Midbrain (tissue), 1 donor: Measurements from ENCODE around the gene ADRA2C.

Experiments used
- DNase-seq: peaks from one replicate; lab custom pipeline; 2025; lab: John Stamatoyannopoulos, UW

Gene ADRA2C

GRCh38 chr4:3797831-3798790 lies 31.9 kb downstream of the ADRA2C start:
- no peak for DNase-seq

- no peak for DNase-seq
Measured at GRCh38 chr4:3799496-3799895, 33.3 kb downstream of the ADRA2C start.

DNA sequence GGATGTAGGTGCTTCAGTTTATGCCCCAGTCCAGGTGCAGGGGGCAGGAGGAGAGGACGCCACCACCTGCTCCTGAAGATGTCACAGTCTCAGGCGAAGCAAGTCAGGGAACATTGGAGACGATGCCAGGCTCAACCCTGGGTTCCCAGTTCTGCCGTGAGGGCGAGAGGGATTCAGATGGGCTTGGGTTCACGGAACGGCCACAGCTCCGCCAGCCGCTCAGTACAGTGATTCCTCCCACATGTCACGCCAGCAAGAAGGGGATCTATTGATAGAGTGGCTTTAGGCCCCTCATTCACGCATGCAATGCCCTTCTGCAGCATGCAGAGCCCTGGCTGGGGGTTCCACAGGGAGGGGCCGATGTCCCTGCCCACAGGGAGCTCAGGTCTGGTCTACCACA lies 34.2 kb downstream of the ADRA2C start:
- no peak for DNase-seq

GRCh38 chr4:3801521-3801920 lies 35.3 kb downstream of the ADRA2C start:
- DNase-seq, result no peak

- no peak for DNase-seq
Measured at GRCh38 chr4:3801931-3802550, 35.9 kb downstream of the ADRA2C start.

GRCh38 chr4:3802571-3803474 lies 36.6 kb downstream of the ADRA2C start:
- no peak for DNase-seq

GRCh38 chr4:3803475-3803847 lies 37.3 kb downstream of the ADRA2C start:
- DNase-seq, result no peak

DNA sequence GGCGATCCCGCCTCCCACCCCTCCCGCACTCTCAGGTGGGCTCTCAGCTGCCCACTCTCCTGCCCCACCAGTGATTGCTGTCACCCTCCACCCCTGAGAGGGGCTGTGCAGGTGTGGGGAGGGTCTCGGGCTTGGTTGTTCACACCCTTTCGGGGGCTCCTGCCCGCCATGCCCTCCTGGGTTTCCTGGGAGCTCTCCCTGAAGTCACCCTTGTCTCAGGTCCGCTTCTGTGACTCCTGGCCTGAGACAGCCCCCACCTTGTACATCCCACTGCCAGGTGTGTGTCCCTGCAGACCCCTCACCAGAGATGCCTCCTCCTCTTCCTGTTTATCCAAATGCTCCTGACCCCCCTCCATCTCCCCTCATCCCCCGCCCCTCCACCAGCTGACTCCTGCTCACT lies 37.8 kb downstream of the ADRA2C start:
- DNase-seq, result no peak

GRCh38 chr4:3805026-3805425 lies 38.8 kb downstream of the ADRA2C start:
- no peak for DNase-seq

GRCh38 chr4:3805731-3806130 lies 39.5 kb downstream of the ADRA2C start:
- DNase-seq, result no peak

- DNase-seq, result no peak
Measured at GRCh38 chr4:3807311-3807710, 41.1 kb downstream of the ADRA2C start.

- no peak for DNase-seq
Measured at GRCh38 chr4:3807822-3808496, 41.8 kb downstream of the ADRA2C start.

DNA sequence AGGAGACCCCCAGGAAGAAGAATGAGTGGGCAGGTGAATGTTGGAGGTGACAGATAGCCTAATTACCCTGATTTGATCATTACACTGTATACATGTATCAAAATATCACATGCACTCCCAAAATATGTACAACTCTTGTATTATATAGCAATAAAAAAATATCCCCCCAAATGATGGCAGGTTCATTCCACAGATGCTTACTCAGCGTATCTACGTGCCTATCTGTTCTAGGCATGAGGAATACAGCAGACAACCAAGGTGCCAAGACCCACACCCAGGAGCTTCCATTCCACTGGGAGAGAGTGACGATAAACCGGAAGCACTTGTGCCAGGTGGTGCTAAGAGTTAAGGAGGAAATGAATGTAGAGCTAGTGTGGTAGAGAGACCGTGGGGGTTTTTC lies 42.4 kb downstream of the ADRA2C start:
- DNase-seq, result no peak

- DNase-seq, result no peak
Measured at GRCh38 chr4:3809028-3809427, 42.8 kb downstream of the ADRA2C start.

- no peak for DNase-seq
Measured at GRCh38 chr4:3809451-3810110, 43.4 kb downstream of the ADRA2C start.

- DNase-seq, result no peak
Measured at GRCh38 chr4:3810111-3810680, 44.0 kb downstream of the ADRA2C start.

DNA sequence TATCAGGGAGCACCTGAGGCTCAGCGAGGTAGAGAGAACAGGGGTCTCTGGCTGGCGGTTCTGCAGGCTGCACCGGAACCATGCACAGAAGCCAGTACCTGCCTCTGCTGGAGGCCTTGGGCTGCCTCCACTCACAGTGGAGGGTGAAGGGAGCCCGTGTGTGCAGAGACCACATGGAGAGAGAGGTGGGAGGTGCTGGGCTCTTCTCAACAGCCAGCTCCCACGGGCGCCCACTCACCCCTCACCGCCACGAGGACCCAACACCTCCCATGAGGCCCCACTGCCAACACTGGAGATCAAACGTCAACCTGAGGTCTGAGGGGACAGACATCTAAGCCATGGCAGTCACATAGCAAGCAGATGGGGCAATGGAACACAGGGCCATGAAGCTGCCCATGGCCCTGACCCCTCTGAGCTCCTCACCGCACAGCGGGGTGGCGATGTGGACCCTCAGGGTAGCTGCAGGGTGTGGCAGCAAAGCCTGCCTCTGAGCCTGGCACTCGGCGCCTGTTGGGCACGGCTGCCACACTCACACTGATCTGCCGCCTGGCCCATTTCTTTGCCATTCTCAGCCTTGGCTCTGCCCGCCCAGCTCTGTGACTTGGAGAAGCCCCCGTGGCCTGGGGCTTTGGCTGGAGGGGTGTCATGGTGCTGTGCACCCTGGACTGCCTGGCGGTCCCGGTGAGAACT lies 44.8 kb downstream of the ADRA2C start:
- no peak for DNase-seq

DNA sequence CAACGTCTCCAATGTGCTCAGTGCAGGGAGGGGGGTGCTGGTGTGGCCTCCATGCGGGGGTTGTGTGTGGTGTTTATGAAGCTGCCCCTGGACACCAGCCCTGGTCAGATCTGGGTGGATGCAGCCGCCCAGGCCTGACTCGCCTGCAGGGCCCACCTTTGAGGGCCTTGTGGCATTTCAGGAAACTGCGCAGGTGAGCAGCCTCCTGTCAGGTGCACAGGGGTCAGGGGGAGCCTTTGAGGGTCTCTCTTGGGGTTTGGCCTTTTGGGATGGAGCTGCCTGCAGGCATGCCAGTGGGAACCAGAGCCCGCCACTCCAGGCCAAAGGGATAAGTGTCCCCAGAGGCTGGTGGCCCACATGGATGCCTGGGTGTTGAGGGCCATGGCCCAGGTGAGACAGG lies 45.4 kb downstream of the ADRA2C start:
- no peak for DNase-seq

- no peak for DNase-seq
Measured at GRCh38 chr4:3812211-3812934, 46.2 kb downstream of the ADRA2C start.
